Midbrain (tissue), 1 donor: ENCODE data around the gene PLSCR1.

ENCODE experiments used
- DNase-seq: peaks from one replicate; lab custom pipeline; 2025; lab: John Stamatoyannopoulos, UW

PLSCR1 gene

DNA sequence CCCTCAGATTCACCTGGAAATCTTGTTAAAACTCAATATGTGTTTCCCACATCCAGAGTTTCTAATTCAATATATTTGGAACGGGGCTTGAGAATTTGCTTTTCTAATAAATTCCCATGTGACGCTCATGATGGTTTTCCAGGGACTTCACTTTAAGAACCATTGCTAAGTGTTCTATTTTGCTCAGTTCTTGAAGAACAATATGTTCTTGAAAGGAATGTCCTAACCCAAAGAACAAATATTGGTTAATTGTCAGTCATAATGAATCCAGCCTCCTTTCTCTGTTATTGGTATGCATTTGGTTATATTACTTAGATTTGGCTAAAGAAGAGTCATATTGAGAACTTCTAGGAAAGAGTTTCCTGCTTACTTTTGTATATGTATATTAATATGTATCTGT is 70.7 kb downstream of the PLSCR1 start:
- DNase-seq = no peak

DNA sequence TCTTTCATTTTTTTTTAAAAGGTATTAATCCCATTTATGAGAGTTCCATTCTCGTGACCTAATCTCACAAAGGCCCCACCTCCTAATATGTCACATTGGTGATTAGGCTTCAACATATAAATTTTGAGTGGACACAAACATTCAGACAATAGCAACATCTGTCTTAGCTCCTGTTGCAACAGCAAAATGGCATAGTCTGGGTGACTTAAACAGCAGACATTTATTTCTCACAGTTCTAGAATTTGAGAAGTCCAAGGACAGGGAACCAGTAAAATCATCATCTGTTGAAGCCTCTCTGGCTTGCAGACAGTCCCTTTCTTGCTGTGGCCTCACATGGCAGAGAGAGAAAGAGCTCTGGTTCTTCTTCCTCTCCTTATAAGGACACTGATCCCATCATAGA is 71.8 kb downstream of the PLSCR1 start:
- DNase-seq = no peak

DNA sequence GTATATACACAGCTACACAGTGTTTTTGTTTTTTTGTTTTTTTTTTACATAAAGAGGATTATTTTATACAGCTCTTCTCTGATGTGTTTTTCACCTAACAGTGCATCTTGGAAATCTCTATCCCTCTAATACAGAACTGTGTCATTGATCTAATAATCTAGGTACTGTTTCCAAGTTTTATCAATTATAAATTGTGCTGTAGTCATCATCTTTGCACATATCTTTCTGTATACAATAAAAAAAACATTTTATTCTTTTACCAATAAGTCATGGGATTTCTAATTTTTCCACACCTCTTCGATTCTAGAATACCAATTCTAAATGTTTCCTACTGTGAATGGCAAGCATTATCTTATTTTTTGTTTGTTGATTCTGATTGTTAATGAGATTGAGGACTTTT is 73.4 kb downstream of the PLSCR1 start:
- DNase-seq = no peak

DNA sequence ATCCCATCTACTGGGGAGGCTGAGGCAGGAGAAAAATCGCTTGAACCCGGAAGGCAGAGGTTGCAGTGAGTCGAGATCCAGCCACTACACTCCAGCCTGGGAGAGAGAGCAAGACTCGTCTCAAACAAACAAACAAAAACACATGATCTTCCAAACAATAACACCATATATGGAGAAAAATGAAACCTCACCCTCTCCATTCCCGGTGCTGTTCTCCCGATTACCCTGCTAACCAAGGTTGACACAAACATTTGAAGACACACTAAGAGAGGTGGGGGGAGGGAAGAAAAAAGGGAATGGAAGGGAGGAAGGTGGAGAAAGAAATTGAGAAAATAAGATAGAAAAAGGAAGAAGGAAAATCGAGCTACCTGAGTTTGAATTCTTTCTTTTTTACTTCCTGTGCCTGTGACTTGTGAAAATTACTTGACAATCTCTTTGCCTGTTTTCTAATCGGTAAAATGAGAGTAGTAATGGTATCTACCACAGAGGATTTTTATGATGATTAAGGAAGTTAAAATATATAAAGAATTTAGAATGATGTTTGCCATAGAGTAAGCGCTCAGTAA is 73.9 kb downstream of the PLSCR1 start:
- no peak for DNase-seq

DNA sequence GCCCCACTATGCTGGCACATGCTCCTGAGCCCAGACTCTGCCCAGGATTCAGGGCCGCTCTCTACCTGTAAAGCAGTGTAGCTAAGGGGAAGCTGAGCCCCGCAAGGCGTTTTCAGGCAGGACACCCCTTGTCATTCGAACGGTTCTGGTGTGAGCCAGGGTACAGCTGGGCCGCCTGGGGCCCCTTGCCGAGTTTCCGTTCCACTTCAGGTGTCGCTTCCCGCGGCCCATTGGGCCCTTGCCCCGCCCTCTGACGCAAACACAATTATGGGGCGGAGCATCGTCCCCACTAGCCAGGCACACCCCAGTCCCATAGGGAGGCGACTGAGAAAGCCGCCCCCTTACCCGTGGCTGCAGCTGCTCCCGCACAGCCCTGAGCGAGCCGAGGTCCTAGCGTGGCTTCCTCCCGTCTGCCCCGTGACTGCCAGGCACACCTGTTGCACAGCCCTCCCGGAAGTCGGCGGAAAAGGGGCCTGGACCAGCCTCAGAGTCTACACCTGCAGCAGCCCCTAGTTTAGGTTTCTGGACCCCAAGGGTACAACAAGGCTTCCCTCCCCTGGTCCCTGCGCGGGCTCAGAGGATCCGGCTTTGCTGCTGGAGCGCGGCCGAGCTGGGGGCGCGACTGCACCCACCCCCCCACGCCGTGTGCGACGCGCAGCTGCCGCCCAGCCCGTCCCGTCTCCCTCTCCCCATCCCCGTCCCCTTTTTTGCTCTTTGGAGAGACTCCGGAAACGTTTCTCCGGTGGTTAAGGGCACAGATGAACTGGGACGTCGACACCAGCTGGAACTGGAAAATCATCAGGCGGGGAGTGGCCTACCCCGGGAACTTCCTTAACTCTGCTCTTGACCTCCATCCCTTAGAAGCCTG is 75.0 kb downstream of the PLSCR1 start, which contains the start of gene PLSCR2:
Gene PLSCR2 (minus strand): TSS at position 412 of the 868 bp plus-strand sequence. CDS start 9,657 bp downstream, outside the sequence.
- no peak for DNase-seq

DNA sequence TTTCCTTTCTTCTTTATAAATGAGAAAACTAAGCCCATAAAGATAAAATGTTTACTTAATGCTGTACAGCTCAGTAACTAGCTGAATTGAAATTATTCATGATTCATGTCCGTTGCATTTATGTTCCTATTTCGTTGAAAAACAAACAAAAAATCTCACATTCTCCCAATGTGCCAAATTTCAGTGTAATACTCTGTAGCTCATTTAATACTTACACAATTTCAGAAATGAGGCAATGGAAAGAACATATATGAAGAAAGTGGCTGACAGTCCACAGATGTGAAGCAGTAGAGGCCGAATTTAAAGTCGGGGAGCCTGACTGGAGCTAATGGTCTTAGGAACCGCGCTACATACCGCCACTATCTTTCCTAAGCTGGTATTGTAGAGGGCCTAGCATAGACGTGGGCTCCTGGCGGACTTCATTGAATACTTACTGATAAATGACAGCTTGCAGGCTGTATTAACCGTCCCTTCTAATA is 75.7 kb downstream of the PLSCR1 start:
- DNase-seq = no peak

DNA sequence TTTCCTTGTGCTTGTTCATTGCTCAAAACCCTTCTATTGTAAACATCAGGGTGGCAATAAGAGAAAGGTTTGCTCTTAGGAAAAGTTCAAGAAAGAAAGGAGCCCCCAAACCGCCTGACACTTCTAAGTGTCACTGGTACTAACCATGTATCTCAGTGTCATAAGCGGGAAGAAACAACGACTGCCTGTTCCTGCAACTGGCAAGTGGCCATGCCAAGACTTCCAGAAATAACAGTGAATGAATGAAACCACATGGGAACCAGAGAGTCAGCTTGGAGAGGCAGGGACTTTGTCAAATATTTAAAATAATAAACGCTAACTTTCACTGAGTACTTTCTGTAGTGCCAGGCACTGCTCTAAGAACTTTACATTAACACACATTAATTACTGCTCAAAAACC is 76.2 kb downstream of the PLSCR1 start:
- DNase-seq = peak; percentile 4

DNA sequence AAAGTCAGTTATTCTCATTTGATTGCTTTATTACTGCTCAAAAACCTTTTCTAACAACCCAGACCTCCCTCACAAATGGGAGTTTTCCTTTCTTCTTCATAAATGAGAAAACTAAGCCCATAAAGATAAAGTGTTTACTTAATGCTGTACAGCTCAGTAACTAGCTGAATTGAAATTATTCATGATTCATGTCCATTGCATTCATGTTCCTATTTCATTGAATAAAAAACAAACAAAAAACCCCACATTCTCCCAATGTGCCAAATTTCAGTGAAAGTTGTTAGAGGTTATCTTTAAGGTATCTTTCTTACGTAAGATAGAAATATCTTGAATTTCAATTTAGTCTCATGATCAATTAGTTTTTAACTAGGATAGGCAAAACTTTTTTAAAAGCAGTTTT is 77.8 kb downstream of the PLSCR1 start:
- DNase-seq = no peak

DNA sequence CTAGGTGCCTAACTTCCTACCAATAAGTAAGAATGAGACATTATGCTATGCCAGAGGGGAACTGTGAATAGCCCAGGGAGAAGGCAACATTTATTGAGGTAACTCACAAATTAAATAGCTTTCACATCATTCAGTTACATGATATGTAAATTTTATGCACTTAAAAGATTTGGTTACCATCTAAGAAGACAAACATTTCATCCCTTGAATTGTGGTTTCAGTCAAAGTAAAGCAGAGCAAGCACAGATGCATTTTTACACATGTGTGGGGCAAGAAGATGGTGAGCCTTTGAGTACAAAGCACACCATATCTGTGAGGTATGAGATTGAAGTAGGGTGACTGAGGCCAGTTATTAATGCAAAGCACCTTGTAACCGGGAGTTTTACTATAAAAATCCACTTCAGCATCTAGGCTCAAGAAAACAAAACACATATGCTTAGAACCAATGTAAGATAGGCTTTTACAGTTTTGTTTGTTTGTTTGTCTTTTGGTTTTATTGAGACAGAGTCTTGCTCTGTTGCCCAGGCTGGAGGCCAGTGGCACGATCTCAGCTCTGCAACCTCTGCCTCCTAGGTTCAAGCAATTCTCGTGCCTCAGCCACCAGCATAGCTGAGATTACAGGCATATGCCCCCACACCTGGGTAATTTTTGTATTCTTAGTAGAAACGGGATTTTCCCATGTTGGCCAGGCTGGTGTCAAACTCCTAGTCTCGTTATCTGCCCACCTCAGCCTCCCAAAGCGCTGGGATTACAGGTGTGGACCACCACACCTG is 78.5 kb downstream of the PLSCR1 start:
- DNase-seq = no peak
